HG03439 (cell line): ENCODE results near the gene SLC18A2.

Experiments used
- ATAC-seq: cut with Tn5 transposase; IDR thresholded peaks from one replicate; pipeline ENCODE4 v1.9.1; 2021; ENCODE audit warnings: mild to moderate bottlenecking, moderate library complexity; ENCODE audit not compliant: unreplicated experiment

Gene SLC18A2

DNA sequence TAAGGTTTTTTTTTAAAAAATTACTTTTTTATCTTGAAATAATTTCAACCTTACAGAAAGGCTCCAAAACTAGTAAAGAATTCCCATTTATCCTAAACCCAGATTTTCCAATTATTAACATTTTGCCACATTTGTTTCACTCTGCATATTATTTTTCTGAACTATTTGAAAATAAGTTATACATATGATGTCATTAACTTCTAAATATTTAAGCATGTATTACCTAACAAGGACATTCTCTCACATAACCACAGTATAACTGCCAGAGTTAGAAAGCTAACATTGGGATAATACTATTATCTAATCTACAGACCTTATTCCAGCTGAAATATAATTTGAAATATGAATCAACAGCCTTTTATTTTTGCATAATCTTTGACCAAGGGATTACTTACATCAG is 65.8 kb downstream of the SLC18A2 start:
- ATAC-seq, result no peak

GRCh38 chr10:117311261-117311660 is 70.3 kb downstream of the SLC18A2 start:
- no peak for ATAC-seq

- ATAC-seq, result no peak
These were observed 71.5 kb downstream of the SLC18A2 start for GRCh38 chr10:117312430-117312829.

DNA sequence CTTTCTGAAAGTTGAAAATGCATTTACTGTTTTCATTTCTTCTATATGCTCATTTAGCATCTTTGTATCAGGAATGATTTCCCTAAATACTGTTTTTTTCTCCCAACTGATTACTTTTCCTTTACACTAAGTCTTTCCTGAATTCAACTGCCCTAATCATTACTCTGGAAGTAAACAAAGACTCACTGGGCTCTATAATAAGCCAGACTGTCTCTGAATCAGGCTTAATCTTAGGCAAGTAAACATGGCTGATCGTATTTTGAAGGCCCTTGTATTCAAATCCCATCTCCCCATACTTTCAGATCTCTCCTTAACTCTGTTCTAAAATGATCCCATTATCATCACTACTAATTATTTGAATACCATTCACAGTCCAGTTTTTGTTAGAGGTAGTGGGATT is 72.7 kb downstream of the SLC18A2 start:
- no peak for ATAC-seq

DNA sequence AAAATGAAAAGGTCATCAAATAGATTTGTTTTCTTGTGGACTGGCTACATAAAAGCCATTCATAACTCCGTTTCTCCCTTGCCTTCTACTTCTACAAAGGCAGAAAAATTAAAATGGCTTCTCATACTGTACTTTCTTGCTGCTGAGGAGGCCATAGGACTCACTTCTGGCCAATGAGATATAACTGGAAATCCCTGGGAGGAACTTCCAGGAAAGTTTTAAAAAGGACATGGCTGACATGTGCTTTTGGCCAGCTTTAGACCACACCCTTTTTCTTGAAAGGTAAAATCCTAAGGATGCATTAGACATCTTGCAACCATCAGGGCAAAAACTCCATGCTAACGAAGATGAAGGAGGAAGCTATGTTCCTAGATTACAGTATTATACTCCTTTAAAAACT is 75.8 kb downstream of the SLC18A2 start:
- ATAC-seq, result no peak

GRCh38 chr10:117318909-117319308 is 78.0 kb downstream of the SLC18A2 start:
- no peak for ATAC-seq

DNA sequence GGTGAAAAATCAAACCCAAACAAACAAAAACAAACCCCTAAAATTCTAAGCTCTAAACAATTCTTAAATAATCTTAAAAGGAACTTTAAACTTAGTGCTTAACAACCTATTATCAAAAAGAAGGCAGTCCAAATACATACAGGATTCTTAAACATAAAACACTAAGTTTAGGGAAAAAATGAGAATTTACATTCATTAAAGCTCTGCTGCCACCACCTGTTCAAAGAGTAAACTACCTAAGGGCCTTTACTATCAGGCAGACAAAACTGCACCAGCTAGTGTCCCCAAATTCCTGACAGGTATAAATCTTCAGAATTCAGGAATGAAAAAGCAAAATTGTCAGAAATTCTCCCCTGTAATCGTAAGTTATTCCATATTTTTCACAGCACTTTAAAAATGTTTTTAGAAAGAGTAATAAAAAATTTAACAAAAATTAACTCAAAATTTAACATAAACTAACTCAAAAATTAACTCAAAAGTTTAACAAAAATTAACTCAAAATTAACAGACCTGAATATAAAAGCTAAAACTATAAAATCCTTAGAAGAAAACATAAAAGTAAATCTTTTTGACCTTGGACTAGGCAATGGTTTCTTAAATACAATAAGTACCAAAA is 79.2 kb downstream of the SLC18A2 start:
- no peak for ATAC-seq

GRCh38 chr10:117322260-117322659 is 81.3 kb downstream of the SLC18A2 start:
- ATAC-seq, result no peak

DNA sequence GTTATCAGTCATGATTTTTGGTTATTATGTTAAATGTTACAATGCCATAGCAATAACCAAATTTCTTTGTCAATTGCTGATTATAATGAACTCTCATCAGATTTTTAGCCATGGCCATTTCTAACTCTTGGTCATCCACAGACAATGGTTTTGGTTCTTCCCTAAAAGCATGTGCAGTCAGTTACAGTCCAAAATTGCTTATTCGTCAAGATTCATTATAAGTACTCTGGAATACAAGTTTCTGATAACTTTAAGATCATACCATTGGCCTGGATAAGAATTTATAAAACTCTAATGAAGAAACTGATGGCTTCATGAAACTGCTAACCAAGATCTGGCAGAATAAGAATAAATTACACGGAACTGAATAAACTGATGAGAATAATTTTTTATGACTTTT is 83.5 kb downstream of the SLC18A2 start:
- ATAC-seq, result no peak

- no peak for ATAC-seq
These were observed 86.3 kb downstream of the SLC18A2 start for GRCh38 chr10:117327262-117327661.
